Ishikawa (cell line): ENCODE results near the gene FANCD2.

Experiments used
- CEBPB ChIP-seq: IDR thresholded peaks from 2 replicates; pipeline ENCODE4 v1.6.1; 2012
- CREB1 ChIP-seq: IDR thresholded peaks from 2 replicates; pipeline ENCODE4 v1.6.1; 2012; ENCODE audit warnings: low read depth
- EGR1 ChIP-seq: IDR thresholded peaks from 2 replicates; pipeline ENCODE4 v1.6.1; 2012
- EP300 ChIP-seq: IDR thresholded peaks from 2 replicates; pipeline ENCODE4 v1.6.1; 2012; ENCODE audit warnings: borderline replicate concordance
- FOXM1 ChIP-seq: IDR thresholded peaks from 2 replicates; pipeline ENCODE4 v1.6.1; 2012; ENCODE audit warnings: low read depth, borderline replicate concordance
- NFIC ChIP-seq: IDR thresholded peaks from 2 replicates; pipeline ENCODE4 v1.6.1; 2012
- RAD21 ChIP-seq: IDR thresholded peaks from 2 replicates; pipeline ENCODE4 v1.6.1; 2012; ENCODE audit warnings: low read depth
- TAF1 ChIP-seq: IDR thresholded peaks from 2 replicates; pipeline ENCODE4 v1.6.1; 2012; ENCODE audit warnings: low read depth, mild to moderate bottlenecking
- TCF12 ChIP-seq: IDR thresholded peaks from 2 replicates; pipeline ENCODE4 v1.6.1; 2012; ENCODE audit warnings: low read depth
- TEAD4 ChIP-seq: IDR thresholded peaks from 2 replicates; pipeline ENCODE4 v1.6.1; 2012
- YY1 ChIP-seq: IDR thresholded peaks from 2 replicates; pipeline ENCODE4 v1.6.1; 2012; ENCODE audit warnings: low read depth
- ZBTB7A ChIP-seq: IDR thresholded peaks from 2 replicates; pipeline ENCODE4 v1.6.1; 2012; ENCODE audit warnings: low read depth
- TF ChIP-seq, protein P1 (sequence below): IDR thresholded peaks from 2 replicates; pipeline ENCODE4 v1.6.1; 2012
- TF ChIP-seq, protein P2 (sequence below): IDR thresholded peaks from 2 replicates; pipeline ENCODE4 v1.6.1; 2012
- TF ChIP-seq, protein P3 (sequence below): IDR thresholded peaks from 2 replicates; pipeline ENCODE4 v1.6.1; 2012; ENCODE audit warnings: low read depth, mild to moderate bottlenecking

The FANCD2 gene

DNA sequence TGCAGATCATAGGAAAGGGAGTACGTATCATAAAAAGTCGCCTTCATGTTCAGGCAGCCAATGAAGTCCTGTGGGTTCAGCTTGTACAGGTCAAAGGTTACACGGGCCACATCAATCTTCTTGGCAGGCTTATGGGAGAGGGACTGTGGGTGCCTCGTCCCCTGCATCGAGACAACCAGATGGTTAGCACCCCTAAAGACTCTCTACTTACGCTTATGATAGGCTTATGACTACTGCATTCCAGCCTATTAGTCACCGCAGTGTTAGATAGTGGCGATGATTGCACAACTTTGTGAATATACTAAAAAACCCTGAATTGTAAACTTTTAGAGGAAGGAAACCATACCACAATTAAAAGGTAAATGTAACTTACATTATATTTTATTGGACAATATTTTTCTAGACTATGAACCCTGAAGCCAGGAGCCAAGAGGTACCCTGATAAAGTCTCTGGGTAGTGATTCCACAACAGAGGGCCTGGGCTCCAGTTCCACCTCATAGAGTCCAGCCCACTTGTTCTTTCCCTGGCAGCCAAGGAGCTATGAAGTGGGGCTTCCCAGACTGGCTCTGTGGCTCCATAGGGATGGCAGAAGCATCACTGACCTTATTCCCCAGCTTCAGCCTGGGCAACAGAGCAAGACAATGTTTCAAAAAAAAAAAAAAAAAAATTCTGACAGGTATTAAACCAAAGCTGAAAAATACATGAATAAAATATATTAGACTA, 2.5 kb upstream of the FANCD2 start:
- TF ChIP-seq, protein P1, sequence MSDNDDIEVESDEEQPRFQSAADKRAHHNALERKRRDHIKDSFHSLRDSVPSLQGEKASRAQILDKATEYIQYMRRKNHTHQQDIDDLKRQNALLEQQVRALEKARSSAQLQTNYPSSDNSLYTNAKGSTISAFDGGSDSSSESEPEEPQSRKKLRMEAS, result no peak
- no peak for TF ChIP-seq RAD21
- TF ChIP-seq, protein P2, sequence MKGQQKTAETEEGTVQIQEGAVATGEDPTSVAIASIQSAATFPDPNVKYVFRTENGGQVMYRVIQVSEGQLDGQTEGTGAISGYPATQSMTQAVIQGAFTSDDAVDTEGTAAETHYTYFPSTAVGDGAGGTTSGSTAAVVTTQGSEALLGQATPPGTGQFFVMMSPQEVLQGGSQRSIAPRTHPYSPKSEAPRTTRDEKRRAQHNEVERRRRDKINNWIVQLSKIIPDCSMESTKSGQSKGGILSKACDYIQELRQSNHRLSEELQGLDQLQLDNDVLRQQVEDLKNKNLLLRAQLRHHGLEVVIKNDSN, result no peak
- TF ChIP-seq TAF1, result no peak
- no peak for TF ChIP-seq EGR1
- TF ChIP-seq FOXM1, result no peak
- TF ChIP-seq CEBPB, result no peak
- no peak for TF ChIP-seq TEAD4
- no peak for TF ChIP-seq EP300
- TF ChIP-seq ZBTB7A, result no peak
- TF ChIP-seq YY1, result no peak

- no peak for TF ChIP-seq CEBPB
- TF ChIP-seq, protein P3, sequence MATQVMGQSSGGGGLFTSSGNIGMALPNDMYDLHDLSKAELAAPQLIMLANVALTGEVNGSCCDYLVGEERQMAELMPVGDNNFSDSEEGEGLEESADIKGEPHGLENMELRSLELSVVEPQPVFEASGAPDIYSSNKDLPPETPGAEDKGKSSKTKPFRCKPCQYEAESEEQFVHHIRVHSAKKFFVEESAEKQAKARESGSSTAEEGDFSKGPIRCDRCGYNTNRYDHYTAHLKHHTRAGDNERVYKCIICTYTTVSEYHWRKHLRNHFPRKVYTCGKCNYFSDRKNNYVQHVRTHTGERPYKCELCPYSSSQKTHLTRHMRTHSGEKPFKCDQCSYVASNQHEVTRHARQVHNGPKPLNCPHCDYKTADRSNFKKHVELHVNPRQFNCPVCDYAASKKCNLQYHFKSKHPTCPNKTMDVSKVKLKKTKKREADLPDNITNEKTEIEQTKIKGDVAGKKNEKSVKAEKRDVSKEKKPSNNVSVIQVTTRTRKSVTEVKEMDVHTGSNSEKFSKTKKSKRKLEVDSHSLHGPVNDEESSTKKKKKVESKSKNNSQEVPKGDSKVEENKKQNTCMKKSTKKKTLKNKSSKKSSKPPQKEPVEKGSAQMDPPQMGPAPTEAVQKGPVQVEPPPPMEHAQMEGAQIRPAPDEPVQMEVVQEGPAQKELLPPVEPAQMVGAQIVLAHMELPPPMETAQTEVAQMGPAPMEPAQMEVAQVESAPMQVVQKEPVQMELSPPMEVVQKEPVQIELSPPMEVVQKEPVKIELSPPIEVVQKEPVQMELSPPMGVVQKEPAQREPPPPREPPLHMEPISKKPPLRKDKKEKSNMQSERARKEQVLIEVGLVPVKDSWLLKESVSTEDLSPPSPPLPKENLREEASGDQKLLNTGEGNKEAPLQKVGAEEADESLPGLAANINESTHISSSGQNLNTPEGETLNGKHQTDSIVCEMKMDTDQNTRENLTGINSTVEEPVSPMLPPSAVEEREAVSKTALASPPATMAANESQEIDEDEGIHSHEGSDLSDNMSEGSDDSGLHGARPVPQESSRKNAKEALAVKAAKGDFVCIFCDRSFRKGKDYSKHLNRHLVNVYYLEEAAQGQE, result no peak
- no peak for TF ChIP-seq YY1
- TF ChIP-seq CREB1, result no peak
- no peak for TF ChIP-seq EGR1
- TF ChIP-seq, protein P1, result no peak
- TF ChIP-seq EP300, result no peak
- no peak for TF ChIP-seq TCF12
- TF ChIP-seq ZBTB7A, result no peak
- no peak for TF ChIP-seq RAD21
- TF ChIP-seq TEAD4, result no peak
- no peak for TF ChIP-seq FOXM1
Measured at GRCh38 chr3:10025205-10026083, 793 bp upstream of the FANCD2 start.

DNA sequence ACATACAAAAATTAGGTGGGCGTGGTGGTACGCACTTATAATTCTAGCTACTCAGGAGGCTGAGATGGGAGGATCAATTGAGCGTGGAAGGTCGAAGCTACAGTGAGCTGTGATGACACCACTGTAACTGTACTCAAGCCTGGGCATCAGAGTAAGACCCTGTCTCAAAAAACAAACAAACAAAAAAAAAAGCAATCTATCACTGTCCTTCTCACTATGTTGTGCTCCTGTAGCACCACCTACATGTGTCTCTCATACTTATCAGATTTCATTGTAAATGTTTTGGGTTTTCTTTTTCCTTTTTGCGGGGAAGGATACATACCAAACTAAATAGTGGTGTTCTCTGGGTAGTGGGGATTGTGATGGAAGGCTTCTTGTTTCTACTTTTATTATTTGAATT, 14.8 kb downstream of the FANCD2 start:
- no peak for TF ChIP-seq NFIC
- no peak for TF ChIP-seq TAF1
- TF ChIP-seq, protein P2, result no peak
- no peak for TF ChIP-seq RAD21
- no peak for TF ChIP-seq CEBPB
- TF ChIP-seq YY1, result no peak
- no peak for TF ChIP-seq FOXM1
- TF ChIP-seq, protein P1, result no peak
- TF ChIP-seq EGR1, result no peak
- TF ChIP-seq, protein P3, result no peak

DNA sequence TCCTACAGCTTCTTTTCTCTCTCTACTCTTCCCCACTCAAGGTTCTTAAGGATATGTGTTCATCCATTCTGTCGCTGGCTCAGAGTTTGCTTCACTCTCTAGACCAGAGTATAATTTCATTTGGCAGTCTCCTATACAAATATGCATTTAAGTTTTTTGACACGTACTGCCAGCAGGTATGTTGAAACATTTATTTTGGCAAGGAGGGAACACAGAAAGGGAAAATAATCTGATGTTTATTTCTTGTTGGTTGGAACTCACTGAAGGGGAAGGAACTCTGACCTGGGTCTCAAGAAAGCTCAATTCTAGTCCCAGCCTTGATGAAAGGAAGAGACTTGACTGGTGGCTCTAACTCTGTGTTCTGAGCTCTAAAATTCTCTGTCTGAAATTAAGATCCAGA, 21.6 kb downstream of the FANCD2 start:
- TF ChIP-seq TEAD4 (no peak), YY1 (no peak), RAD21 (no peak), TAF1 (no peak), TCF12 (no peak), EP300 (no peak), CREB1 (no peak)
- TF ChIP-seq, protein P1, result no peak

DNA sequence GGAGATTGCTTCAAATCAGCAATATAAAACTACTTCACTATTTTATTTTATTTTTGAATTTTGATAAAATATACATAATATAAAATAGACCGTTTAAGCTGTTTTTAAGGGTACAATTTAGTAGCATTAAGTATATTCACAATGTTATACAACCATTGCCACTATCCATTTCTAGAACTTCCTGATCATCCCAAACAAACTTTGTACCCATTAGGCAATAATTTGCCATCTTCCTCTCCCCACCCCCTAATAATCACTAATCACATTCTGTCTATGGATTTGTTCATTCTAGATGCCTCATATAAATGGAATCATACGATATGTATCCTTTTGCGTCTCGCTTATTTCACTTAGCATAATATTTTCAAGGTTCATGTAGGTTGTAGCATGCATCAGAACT, 28.9 kb downstream of the FANCD2 start:
- TF ChIP-seq, protein P1, result no peak
- TF ChIP-seq RAD21, result no peak
- no peak for TF ChIP-seq YY1
- TF ChIP-seq CEBPB, result no peak
- TF ChIP-seq TCF12, result no peak
- TF ChIP-seq EP300, result no peak
- no peak for TF ChIP-seq NFIC
- TF ChIP-seq CREB1, result no peak
- TF ChIP-seq TAF1, result no peak
- TF ChIP-seq FOXM1, result no peak
- TF ChIP-seq TEAD4, result no peak
- TF ChIP-seq, protein P3, result no peak
- TF ChIP-seq EGR1, result no peak
